ENCODE results near the gene KRT1.

- TF ChIP-seq CTCF (IDR thresholded peaks at IDR 0.05; ENCODE audit: low read length) (no peak), EZH2 (optimal IDR thresholded peaks at IDR 0.05; ENCODE audit: low read depth, low read length) (no peak), EZH2phosphoT487 (IDR thresholded peaks at IDR 0.05; ENCODE audit: low read length) (no peak)
Observed at GRCh38 chr12:52631264-52631663, 48.9 kb downstream of the KRT1 start.
